Type B pancreatic cell (in vitro differentiated cells): Measurements from ENCODE around the gene IMMP2L. TPM values are rescaled to one million over a fixed set of nuclear protein-coding genes. Genes with fewer than 3 reads are reported as not detected.

Experiments used
- DNase-seq: peaks from one replicate; pipeline ENCODE4 v3.0.0; 2021; ENCODE audit warnings: mixed read lengths; ENCODE audit not compliant: unreplicated experiment; ENCODE audit errors: extremely low spot score
- H3K27ac Mint-ChIP-seq: 2 replicates; pipeline ENCODE4 v1.8.0; 2021; ENCODE audit warnings: mild to moderate bottlenecking, mixed read lengths
- H3K27me3 Mint-ChIP-seq: 2 replicates; pipeline ENCODE4 v1.8.0; 2021; ENCODE audit warnings: mixed read lengths
- H3K36me3 Mint-ChIP-seq: 2 replicates; pipeline ENCODE4 v1.8.0; 2021; ENCODE audit warnings: mixed read lengths
- H3K4me1 Mint-ChIP-seq: one replicate; pipeline ENCODE4 v1.8.0; 2021; ENCODE audit warnings: mixed read lengths; ENCODE audit not compliant: unreplicated experiment
- H3K4me3 Mint-ChIP-seq: 2 replicates; pipeline ENCODE4 v1.8.0; 2021; ENCODE audit warnings: mild to moderate bottlenecking, mixed read lengths
- H3K9me3 Mint-ChIP-seq: 2 replicates; pipeline ENCODE4 v1.8.0; 2021; ENCODE audit warnings: mixed read lengths
- CTCF ChIP-seq: fragments of 200-600 bp; sonication (generic); conservative IDR thresholded peaks from 2 replicates; pipeline ENCODE4 v1.5.0; 2021; ENCODE audit warnings: antibody characterized with exemption, mild to moderate bottlenecking
- total RNA-seq: library from RNA; stranded (reverse); gene quantifications from 2 replicates; pipeline ENCODE4 v1.2.1, GENCODE V29; 2021; ENCODE audit warnings: low replicate concordance

The IMMP2L gene
- total RNA-seq, 1 donor from 2014 or later: 23.0 TPM

DNA sequence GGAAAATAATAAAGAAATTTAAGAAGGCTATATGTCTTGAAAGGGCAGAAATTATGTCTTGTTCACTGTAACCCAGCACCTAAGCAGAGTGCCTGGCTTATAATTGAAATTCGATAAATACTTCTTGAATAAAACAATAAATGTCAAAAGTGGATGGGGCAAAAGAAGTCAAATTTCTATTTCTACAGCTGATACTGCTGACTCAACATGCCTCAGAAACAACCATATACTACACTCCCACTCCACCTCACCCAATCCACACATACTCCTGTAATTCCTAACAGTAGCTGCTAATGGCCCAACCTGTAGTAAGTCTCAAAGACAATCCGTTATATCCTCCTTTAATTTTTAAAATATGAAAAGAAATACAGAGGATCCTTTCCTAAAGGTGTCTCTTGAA is 519.5 kb downstream of the IMMP2L start:
- no peaks in the 10 kb centered on the region for H3K36me3 Mint-ChIP-seq
- DNase-seq: no peak
- H3K4me1 Mint-ChIP-seq: no peaks in the 10 kb centered on the region
- H3K27ac Mint-ChIP-seq: no peak overlapping the region
- no peaks in the 10 kb centered on the region for H3K9me3 Mint-ChIP-seq
- TF ChIP-seq CTCF: no peak
- no peaks in the 10 kb centered on the region for H3K27me3 Mint-ChIP-seq
- H3K4me3 Mint-ChIP-seq: no peak overlapping the region

- Mint-ChIP-seq H3K4me3 (no peak overlapping the region), H3K4me1 (no peaks in the 10 kb centered on the region), H3K36me3 (no peaks in the 10 kb centered on the region), H3K27ac (no peak overlapping the region), H3K27me3 (no peaks in the 10 kb centered on the region), H3K9me3 (no peaks in the 10 kb centered on the region)
- TF ChIP-seq CTCF: no peak
- no peak for DNase-seq
Observed at GRCh38 chr7:111041577-111041976, 520.7 kb downstream of the IMMP2L start.

- H3K9me3 Mint-ChIP-seq: no peaks in the 10 kb centered on the region
Observed at GRCh38 chr7:111038185-111038584, 524.1 kb downstream of the IMMP2L start.

DNA sequence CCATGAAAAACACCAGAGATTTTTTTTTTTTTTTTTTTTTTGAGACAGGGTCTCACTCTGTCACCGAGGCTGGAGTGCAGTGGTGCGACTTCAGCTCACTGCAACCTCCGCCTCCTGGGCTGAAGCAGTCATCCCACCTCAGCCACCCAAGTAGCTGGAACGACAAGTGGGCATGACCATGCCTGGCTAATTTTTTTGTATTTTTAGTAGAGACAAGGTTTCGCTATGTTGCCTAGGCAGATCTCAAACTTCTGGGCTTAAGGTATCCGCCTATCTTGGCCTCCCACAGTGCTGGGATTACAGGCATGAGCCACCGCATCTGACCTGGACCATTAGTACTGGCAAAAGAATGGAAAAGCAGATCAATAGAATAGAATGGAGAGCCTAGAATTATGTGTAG is 530.4 kb downstream of the IMMP2L start:
- peaks cover 16% of the 10 kb centered on the region for H3K4me1 Mint-ChIP-seq
- TF ChIP-seq CTCF: no peak
- H3K9me3 Mint-ChIP-seq: no peaks in the 10 kb centered on the region
- no peaks in the 10 kb centered on the region for H3K27me3 Mint-ChIP-seq
- no peak overlapping the region for H3K4me3 Mint-ChIP-seq
- H3K27ac Mint-ChIP-seq: no peak overlapping the region
- H3K36me3 Mint-ChIP-seq: no peaks in the 10 kb centered on the region
- no peak for DNase-seq

More at GRCh38 chr7:111038185-111038584, 524.1 kb downstream of the IMMP2L start:
- H3K27ac Mint-ChIP-seq: no peak overlapping the region
- no peaks in the 10 kb centered on the region for H3K27me3 Mint-ChIP-seq
- no peak overlapping the region for H3K4me3 Mint-ChIP-seq
- TF ChIP-seq CTCF: no peak
- peaks cover 4% of the 10 kb centered on the region for H3K4me1 Mint-ChIP-seq
- no peak for DNase-seq
- no peaks in the 10 kb centered on the region for H3K36me3 Mint-ChIP-seq

DNA sequence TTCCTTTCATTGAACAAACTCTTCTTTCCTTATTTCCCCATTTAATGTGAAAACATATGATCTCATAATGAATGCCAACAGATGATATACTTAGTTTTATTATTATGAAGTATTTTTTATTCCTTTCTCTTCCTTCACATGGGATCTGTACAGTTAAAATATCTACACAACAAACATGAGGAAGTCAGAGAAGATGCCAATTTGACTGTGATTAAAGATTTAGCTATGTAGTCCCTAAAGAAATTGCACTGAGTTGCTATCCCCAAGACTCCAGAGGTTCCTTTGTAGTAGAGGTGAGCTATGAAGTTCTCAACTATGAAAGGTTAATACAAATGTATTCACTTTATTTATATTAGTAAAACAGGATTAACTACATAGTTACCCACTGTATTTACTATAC is 532.0 kb downstream of the IMMP2L start:
- TF ChIP-seq CTCF: no peak
- H3K9me3 Mint-ChIP-seq: no peaks in the 10 kb centered on the region
- peaks cover 16% of the 10 kb centered on the region for H3K4me1 Mint-ChIP-seq
- no peak overlapping the region for H3K27ac Mint-ChIP-seq
- H3K36me3 Mint-ChIP-seq: no peaks in the 10 kb centered on the region
- no peaks in the 10 kb centered on the region for H3K27me3 Mint-ChIP-seq
- DNase-seq: no peak
- H3K4me3 Mint-ChIP-seq: no peak overlapping the region

GRCh38 chr7:111029574-111030251 is 532.6 kb downstream of the IMMP2L start:
- no peaks in the 10 kb centered on the region for H3K36me3 Mint-ChIP-seq
- no peak for DNase-seq
- no peaks in the 10 kb centered on the region for H3K9me3 Mint-ChIP-seq
- peaks cover 14% of the 10 kb centered on the region for H3K4me1 Mint-ChIP-seq
- H3K4me3 Mint-ChIP-seq: no peak overlapping the region
- no peak for TF ChIP-seq CTCF
- H3K27me3 Mint-ChIP-seq: no peaks in the 10 kb centered on the region
- H3K27ac Mint-ChIP-seq: no peak overlapping the region
